NCI-H345 (cell line): ENCODE measurements around the gene COQ8A.
A peak's percentile ranks its signal among the peaks of the same experiment; 100 is the strongest.
"Not testable (repeated sequence)": the region's sequence is repeated elsewhere in the genome, so short reads cannot be mapped to it uniquely, and the experiment has no call there.

ENCODE experiments used
- DNase-seq: peaks from one replicate; lab custom pipeline; 2025; lab: John Stamatoyannopoulos, UW

Gene COQ8A

DNA sequence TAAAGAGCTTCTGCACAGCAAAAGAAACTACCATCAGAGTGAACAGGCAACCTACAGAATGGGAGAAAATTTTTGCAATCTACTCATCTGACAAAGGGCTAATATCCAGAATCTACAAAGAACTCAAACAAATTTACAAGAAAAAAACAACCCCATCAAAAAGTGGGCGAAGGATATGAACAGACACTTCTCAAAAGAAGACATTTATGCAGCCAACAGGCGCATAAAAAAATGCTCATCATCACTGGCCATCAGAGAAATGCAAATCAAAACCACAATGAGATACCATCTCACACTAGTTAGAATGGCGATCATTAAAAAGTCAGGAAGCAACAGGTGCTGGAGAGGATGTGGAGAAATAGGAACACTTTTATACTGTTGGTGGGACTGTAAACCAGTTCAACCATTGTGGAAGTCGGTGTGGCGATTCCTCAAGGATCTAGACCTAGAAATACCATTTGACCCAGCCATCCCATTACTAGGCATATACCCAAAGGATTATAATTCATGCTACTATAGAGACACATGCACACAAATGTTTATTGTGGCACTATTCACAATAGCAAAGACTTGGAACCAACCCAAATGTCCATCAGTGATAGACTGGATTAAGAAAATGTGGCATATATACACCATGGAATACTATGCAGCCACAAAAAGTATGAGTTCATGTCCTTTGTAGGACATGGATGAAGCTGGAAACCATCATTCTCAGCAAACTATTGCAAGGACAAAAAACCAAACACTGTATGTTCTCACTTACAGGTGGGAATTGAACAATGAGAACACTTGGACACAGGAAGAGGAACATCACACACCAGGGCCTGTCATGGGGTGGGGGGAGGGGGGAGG lies 10.6 kb upstream of the COQ8A start:
- DNase-seq, result not testable (repeated sequence)

GRCh38 chr1:226934483-226935237 lies 5.4 kb upstream of the COQ8A start:
- DNase-seq, result no peak

DNA sequence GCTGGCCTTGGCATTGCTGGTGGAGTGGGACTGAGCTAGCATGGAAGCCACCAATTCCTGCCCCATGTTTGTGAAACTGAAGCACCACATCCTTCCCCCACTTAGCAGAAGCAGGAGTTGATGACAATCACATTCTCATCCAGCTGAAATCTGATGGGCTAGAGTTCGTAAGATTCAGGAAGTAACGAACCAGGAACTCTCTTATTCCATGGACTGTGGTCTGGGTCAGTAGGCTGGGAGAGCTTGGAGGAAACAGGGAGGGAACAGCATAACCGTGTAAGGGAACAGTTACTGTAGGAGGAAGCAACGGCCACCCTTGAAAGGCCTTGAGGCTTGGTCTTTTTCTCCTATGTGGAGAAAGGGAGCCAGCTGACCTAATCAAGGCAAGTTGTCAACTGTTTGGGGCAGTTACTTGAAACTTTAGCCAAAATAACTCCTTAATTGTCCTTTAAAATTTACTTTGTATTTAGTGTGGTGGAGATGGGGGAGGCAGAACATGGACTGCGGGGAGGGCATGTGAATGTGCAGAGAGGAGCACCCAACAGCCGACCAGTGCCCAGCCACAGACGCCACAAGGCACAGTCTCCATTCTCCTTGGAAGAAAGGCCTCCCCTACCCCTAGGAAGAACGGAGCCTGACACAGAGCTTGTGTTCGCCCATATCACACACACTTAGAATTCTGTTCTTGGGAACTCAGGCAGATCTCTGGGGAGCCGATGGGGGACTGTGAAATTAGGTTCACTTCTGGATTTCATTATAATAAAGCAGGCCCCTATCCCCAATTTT lies 2.0 kb upstream of the COQ8A start:
- DNase-seq, result no peak

GRCh38 chr1:226938903-226939437 lies 1.1 kb upstream of the COQ8A start:
- no peak for DNase-seq

DNA sequence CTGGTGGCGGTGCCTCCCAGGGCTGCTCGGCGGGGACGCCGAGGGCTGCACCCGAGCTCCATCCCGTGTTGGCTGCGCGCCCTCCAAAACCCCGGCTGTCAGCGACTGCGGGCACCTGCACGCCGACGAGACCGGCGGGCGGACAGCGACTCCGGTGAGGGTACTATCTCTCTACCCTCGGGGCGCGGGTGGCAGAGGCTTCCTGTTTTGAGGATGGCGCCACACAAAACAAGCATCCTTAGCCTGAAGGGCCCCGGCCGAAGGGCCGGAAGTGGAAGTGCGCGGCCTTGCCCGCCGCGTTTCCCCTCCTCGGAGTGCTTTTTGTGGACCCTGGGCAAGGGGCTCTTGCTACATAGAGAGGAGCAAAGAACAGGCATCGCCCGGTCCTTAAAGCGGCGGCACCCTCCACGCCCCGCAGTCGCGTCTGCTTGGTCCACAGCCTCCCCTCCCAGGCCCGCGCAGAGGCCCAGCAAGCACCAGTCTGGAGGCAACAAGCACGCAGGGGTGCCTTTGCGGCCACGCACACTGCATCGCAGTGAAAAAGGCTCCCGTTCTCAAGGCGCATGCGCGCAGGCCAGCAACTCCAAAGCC lies 561 bp upstream of the COQ8A start:
- peak; percentile 80 for DNase-seq

DNA sequence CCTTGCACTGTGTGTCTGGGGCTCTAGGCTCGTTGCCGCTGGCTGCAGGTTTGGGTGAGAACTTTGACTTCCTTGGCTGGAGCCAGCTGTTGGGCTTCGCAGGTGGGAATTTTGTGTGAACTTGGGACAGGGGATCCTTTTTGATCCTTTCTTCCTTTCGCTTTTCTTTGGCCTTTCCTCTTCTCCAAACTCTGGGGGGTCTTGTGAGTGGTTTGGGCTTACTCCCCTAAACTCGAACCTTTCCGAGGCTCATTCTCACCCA lies 643 bp downstream of the COQ8A start:
- no peak for DNase-seq

- no peak for DNase-seq
These were observed 2.3 kb downstream of the COQ8A start for GRCh38 chr1:226942392-226942791.

GRCh38 chr1:226943156-226943555 lies 3.1 kb downstream of the COQ8A start:
- DNase-seq, result no peak

DNA sequence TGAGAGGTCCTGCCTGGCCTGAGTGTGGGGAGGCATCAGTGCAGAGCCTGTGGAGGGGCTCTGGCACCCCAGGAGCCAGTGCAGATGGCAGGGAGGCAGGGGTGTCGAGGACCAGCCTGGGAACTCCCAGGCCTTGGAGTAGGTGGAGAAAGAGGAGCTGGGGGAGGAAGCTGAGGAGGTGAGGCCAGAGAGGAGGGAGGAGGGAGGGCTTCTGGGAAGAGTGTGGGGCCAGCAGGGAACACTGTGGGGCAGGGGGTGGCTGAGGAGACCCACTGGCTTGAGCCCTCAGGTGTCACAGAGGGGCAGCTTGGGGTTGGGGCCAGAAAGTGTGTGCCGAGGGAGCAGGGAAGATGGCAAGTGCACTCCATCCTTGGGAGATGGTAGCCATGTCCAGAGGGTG lies 3.8 kb downstream of the COQ8A start:
- no peak for DNase-seq

- DNase-seq, result peak; percentile 84
These were observed 5.2 kb downstream of the COQ8A start for GRCh38 chr1:226945106-226945857.

- no peak for DNase-seq
These were observed 5.8 kb downstream of the COQ8A start for GRCh38 chr1:226945858-226946245.

- no peak for DNase-seq
These were observed 6.2 kb downstream of the COQ8A start for GRCh38 chr1:226946285-226946684.

DNA sequence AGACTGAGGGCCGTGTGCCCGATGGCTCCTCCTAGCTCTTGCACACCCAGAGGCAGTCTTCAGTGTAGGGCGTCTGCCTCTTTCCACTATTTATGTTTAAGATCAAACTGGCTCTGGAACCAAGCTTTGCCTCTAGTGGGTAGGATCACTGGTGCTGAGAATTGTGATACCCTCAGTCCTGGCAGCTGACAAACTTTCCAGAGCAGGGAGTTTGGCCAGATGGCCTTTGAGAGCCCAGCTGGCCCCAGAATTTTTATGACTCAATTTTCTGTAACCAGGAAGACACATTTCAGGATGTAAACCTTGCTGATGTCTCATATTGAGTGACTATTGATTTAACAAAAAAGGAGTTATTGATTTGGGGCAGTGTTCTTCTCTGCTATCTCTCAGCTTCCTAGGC lies 6.7 kb downstream of the COQ8A start:
- no peak for DNase-seq

GRCh38 chr1:226948051-226948450 lies 8.0 kb downstream of the COQ8A start:
- no peak for DNase-seq

DNA sequence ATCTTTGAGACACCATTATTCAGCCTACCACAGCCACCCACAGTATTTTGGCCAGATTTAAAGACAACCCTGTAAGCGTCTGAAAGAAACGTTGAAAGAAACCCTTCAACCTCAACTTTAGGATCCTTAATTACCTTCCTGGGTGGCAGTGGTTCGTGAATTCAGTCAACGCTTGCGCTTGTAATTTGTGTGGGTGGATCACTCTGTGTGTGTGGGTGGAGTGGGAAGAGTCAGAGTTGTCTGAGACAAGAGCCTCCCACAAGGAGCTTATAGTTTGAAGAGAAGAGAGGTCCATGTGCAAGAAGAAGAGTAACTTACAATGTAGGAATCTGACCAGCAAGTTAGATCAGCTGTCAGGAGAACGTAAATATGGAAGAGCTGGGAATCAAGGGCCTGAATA lies 8.4 kb downstream of the COQ8A start:
- no peak for DNase-seq

GRCh38 chr1:226948996-226949395 lies 8.9 kb downstream of the COQ8A start:
- no peak for DNase-seq

GRCh38 chr1:226949401-226949800 lies 9.3 kb downstream of the COQ8A start:
- no peak for DNase-seq

DNA sequence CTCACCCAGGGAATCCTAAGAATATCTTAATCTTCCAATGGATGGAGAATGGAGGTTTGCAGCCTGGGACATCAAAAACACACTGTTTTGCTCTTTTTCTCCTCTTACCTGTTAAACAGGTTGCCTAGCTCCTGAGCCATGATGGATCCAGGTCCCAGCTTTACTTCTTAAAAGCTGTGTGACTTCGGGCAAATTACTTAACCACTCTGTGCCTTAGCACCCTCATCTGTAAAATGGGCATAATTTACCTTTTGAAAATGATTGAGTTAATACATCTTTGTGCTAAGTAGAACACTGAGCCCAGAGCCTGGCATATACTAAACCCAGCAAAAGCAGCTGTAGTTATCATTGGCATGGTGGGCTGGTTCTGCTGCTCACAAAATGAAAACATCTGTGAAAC lies 10.2 kb downstream of the COQ8A start:
- no peak for DNase-seq

- no peak for DNase-seq
These were observed 10.8 kb downstream of the COQ8A start for GRCh38 chr1:226950871-226951270.

DNA sequence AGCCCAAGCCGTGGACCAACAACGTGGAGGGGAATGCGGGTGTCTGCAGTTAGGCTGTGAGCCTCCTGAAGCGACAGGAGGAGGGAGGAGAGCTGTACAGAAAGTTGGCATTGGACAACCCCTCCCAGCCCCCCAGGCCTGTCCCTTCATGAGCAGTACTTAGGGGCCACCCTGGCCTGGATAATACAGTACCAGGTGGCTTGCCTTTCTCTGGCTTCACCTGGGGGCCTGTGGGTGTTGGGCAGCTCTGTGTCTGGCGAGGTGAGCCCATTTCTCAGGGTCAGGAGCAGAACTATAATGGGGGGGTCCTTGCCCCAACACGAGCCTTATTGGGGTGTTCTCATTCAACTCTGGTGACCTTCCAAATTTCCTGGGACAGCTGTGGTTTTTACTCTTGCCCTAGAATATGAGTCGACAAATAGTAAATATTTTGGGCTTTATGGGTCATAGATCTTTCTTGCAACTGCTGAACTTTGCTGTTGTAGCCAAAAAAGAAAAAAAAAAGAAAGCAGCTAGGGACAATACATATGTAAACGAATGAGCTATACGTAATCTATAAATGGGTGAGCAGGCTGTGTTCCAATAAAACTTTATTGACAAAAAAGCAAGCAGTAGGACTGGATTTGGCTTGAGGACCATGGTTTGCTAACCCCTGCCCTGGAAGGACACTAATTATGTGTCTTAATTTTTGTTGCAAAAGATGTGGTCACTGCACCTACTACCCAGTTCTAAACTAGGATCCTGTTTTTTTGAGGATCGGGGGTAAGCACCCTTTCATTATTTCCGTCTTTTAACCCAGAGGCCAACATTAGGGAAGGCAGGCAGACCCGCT lies 11.4 kb downstream of the COQ8A start:
- no peak for DNase-seq

GRCh38 chr1:226952118-226952441 lies 12.0 kb downstream of the COQ8A start:
- no peak for DNase-seq
